HG03066 (cell line): Measurements from ENCODE around the gene RAB13.
A peak's percentile ranks its signal among the peaks of the same experiment; 100 is the strongest.
"Not testable (repeated sequence)": the region's sequence is repeated elsewhere in the genome, so short reads cannot be mapped to it uniquely, and the experiment has no call there.

ENCODE experiments used
- ATAC-seq: cut with Tn5 transposase; IDR thresholded peaks from one replicate; pipeline ENCODE4 v1.9.1; 2021; ENCODE audit warnings: low read depth; ENCODE audit not compliant: unreplicated experiment

The RAB13 gene

GRCh38 chr1:153985941-153986761 lies at the start of gene RAB13:
Gene RAB13, minus strand, starts transcription at chr1:153986339. Its CDS starts 103 bp downstream, at chr1:153986236.
- no peak for ATAC-seq

GRCh38 chr1:154033697-154034096 lies 47.6 kb upstream of the RAB13 start:
- ATAC-seq, result not testable (repeated sequence)

GRCh38 chr1:154019940-154020339 lies 33.8 kb upstream of the RAB13 start:
- ATAC-seq, result no peak

GRCh38 chr1:154019269-154019668 lies 33.1 kb upstream of the RAB13 start:
- no peak for ATAC-seq

GRCh38 chr1:154014154-154014907 lies 28.2 kb upstream of the RAB13 start:
- ATAC-seq, result no peak

- ATAC-seq, result not testable (repeated sequence)
Measured at GRCh38 chr1:154012543-154012942, 26.4 kb upstream of the RAB13 start.

- ATAC-seq, result no peak
Measured at GRCh38 chr1:154012129-154012528, 26.0 kb upstream of the RAB13 start.

GRCh38 chr1:154006136-154006535 lies 20.0 kb upstream of the RAB13 start:
- no peak for ATAC-seq

GRCh38 chr1:154000420-154000819 lies 14.3 kb upstream of the RAB13 start:
- ATAC-seq, result no peak

GRCh38 chr1:153996882-153997281 lies 10.7 kb upstream of the RAB13 start:
- ATAC-seq, result not testable (repeated sequence)

- no peak for ATAC-seq
Measured at GRCh38 chr1:153995640-153996039, 9.5 kb upstream of the RAB13 start.

- ATAC-seq, result no peak
Measured at GRCh38 chr1:153995202-153995601, 9.1 kb upstream of the RAB13 start.

- ATAC-seq, result no peak
Measured at GRCh38 chr1:153991806-153992205, 5.7 kb upstream of the RAB13 start.

- no peak for ATAC-seq
Measured at GRCh38 chr1:153991151-153991630, 5.1 kb upstream of the RAB13 start.

- peak; percentile 59 for ATAC-seq
Measured at GRCh38 chr1:153990468-153991150, 4.5 kb upstream of the RAB13 start, which contains the start of gene RPS27. Gene RPS27, plus strand, starts transcription at chr1:153990762. Its CDS starts 35 bp downstream, at chr1:153990797.

- no peak for ATAC-seq
Measured at GRCh38 chr1:153987621-153988020, 1.5 kb upstream of the RAB13 start.

GRCh38 chr1:153985341-153985912 lies 712 bp downstream of the RAB13 start:
- ATAC-seq, result no peak

- ATAC-seq, result no peak
Measured at GRCh38 chr1:153984123-153984894, 1.8 kb downstream of the RAB13 start.

- ATAC-seq, result not testable (repeated sequence)
Measured at GRCh38 chr1:153981735-153982134, 4.4 kb downstream of the RAB13 start.

- not testable (repeated sequence) for ATAC-seq
Measured at GRCh38 chr1:153979091-153979490, 7.0 kb downstream of the RAB13 start.
